HG03460 (cell line): ENCODE measurements around the gene ROCK2.

Experiments
- ATAC-seq: cut with Tn5 transposase; IDR thresholded peaks from one replicate; pipeline ENCODE4 v1.9.1; 2021; ENCODE audit not compliant: unreplicated experiment

ROCK2 gene

GRCh38 chr2:11312770-11313471 is 31.5 kb downstream of the ROCK2 start:
- no peak for ATAC-seq

GRCh38 chr2:11311543-11311942 is 32.9 kb downstream of the ROCK2 start:
- no peak for ATAC-seq

GRCh38 chr2:11310212-11310611 is 34.2 kb downstream of the ROCK2 start:
- no peak for ATAC-seq

- ATAC-seq: no peak
Observed at GRCh38 chr2:11309706-11310105, 34.7 kb downstream of the ROCK2 start.

- no peak for ATAC-seq
Observed at GRCh38 chr2:11307764-11308415, 36.5 kb downstream of the ROCK2 start.

- ATAC-seq: no peak
Observed at GRCh38 chr2:11305958-11306357, 38.5 kb downstream of the ROCK2 start.

- ATAC-seq: no peak
Observed at GRCh38 chr2:11305338-11305737, 39.1 kb downstream of the ROCK2 start.

- ATAC-seq: no peak
Observed at GRCh38 chr2:11304476-11304875, 40.0 kb downstream of the ROCK2 start.

- no peak for ATAC-seq
Observed at GRCh38 chr2:11303290-11304013, 41.0 kb downstream of the ROCK2 start.

GRCh38 chr2:11299439-11299838 is 45.0 kb downstream of the ROCK2 start:
- no peak for ATAC-seq

GRCh38 chr2:11298592-11298991 is 45.8 kb downstream of the ROCK2 start:
- no peak for ATAC-seq

- no peak for ATAC-seq
Observed at GRCh38 chr2:11296401-11296800, 48.0 kb downstream of the ROCK2 start.

- ATAC-seq: no peak
Observed at GRCh38 chr2:11292464-11293255, 51.8 kb downstream of the ROCK2 start.

- ATAC-seq: no peak
Observed at GRCh38 chr2:11290713-11291112, 53.7 kb downstream of the ROCK2 start.

- no peak for ATAC-seq
Observed at GRCh38 chr2:11290211-11290610, 54.2 kb downstream of the ROCK2 start.

GRCh38 chr2:11288431-11288830 is 56.0 kb downstream of the ROCK2 start:
- no peak for ATAC-seq

- no peak for ATAC-seq
Observed at GRCh38 chr2:11286749-11287148, 57.7 kb downstream of the ROCK2 start.

GRCh38 chr2:11286323-11286722 is 58.1 kb downstream of the ROCK2 start:
- ATAC-seq: no peak

GRCh38 chr2:11285499-11285898 is 58.9 kb downstream of the ROCK2 start:
- no peak for ATAC-seq

- no peak for ATAC-seq
Observed at GRCh38 chr2:11281186-11281585, 63.2 kb downstream of the ROCK2 start.

GRCh38 chr2:11280713-11281112 is 63.7 kb downstream of the ROCK2 start:
- no peak for ATAC-seq
